GM12878 (cell line): Measurements from ENCODE around the gene GDF11.

ENCODE experiments used
- ETV6 ChIP-seq, 2 experiments: fragments of 450-650 bp in 1 of 2; IDR thresholded peaks in 1 of 2; conservative IDR thresholded peaks in 1 of 2; 2 replicates each; pipeline ENCODE4 v1.6.1; 2014; ENCODE audit warnings: antibody characterized with exemption in 1 of 2, borderline replicate concordance in 1 of 2, low read depth in 1 of 2, mild to moderate bottlenecking in 1 of 2, moderate library complexity in 1 of 2
- EZH2 ChIP-seq: IDR thresholded peaks from 2 replicates; pipeline ENCODE4 v1.6.1; 2012; ENCODE audit warnings: low read depth, mild to moderate bottlenecking, control low read depth, inconsistent platforms, low read length, borderline replicate concordance; ENCODE audit not compliant: control insufficient read depth
- MTA2 ChIP-seq: fragments of 450-650 bp; IDR thresholded peaks from 2 replicates; pipeline ENCODE4 v1.6.1; 2016; ENCODE audit warnings: low read depth, mild to moderate bottlenecking, moderate library complexity
- MXI1 ChIP-seq: fragments of 150-350 bp; IDR thresholded peaks from 2 replicates; pipeline ENCODE4 v1.6.1; 2011; ENCODE audit warnings: low read depth, mild to moderate bottlenecking, inconsistent platforms, low read length, improper control_type of control experiment
- POLR2A ChIP-seq: IDR thresholded peaks from 2 replicates; pipeline ENCODE4 v1.6.1; 2011; ENCODE audit warnings: low read depth, mild to moderate bottlenecking, low read length
- SIX5 ChIP-seq: IDR thresholded peaks from 2 replicates; pipeline ENCODE4 v1.6.1; 2011; ENCODE audit warnings: mild to moderate bottlenecking, low read depth, low read length, moderate library complexity; ENCODE audit not compliant: severe bottlenecking
- SMC3 ChIP-seq: IDR thresholded peaks from 2 replicates; pipeline ENCODE4 v1.6.1; 2011; ENCODE audit warnings: low read length, improper control_type of control experiment, borderline replicate concordance
- YY1 ChIP-seq: IDR thresholded peaks from 2 replicates; pipeline ENCODE4 v1.6.1; 2011; ENCODE audit warnings: low read depth, mild to moderate bottlenecking, low read length
- ZSCAN29 ChIP-seq: fragments of 450-650 bp; IDR thresholded peaks from 2 replicates; pipeline ENCODE4 v1.6.1; 2017; ENCODE audit warnings: mild to moderate bottlenecking, moderate library complexity
- TF ChIP-seq, protein P1 (sequence below): IDR thresholded peaks from 2 replicates; pipeline ENCODE4 v1.6.1; 2011; ENCODE audit warnings: mild to moderate bottlenecking, low read depth, low read length, moderate library complexity; ENCODE audit not compliant: insufficient replicate concordance
- TF ChIP-seq, protein P2 (sequence below), 3 experiments: IDR thresholded peaks in 2 of 3; conservative IDR thresholded peaks in 1 of 3; 2 replicates each; pipeline ENCODE4 v1.5.1; 2011; ENCODE audit warnings: low read depth in 3 of 3, low read length in 3 of 3, mild to moderate bottlenecking in 3 of 3, control low read depth in 2 of 3, moderate library complexity in 2 of 3, inconsistent platforms in 1 of 3, mixed read lengths in 1 of 3; ENCODE audit not compliant: control insufficient read depth in 2 of 3, insufficient read depth in 1 of 3; ENCODE audit errors: extremely low read depth in 1 of 3
- TF ChIP-seq, protein P3 (sequence below): IDR thresholded peaks from 2 replicates; pipeline ENCODE4 v1.6.1; 2011; ENCODE audit warnings: borderline replicate concordance, low read depth, mild to moderate bottlenecking, moderate library complexity, mixed read lengths, low read length; ENCODE audit not compliant: insufficient read depth; ENCODE audit errors: extremely low read length
- TF ChIP-seq, protein P4 (sequence below): IDR thresholded peaks from 2 replicates; pipeline ENCODE4 v1.6.1; 2011; ENCODE audit warnings: low read depth, mild to moderate bottlenecking, low read length, moderate library complexity, borderline replicate concordance; ENCODE audit errors: extremely low read depth
- TF ChIP-seq, protein P5 (sequence below): fragments of 450-650 bp; IDR thresholded peaks from 2 replicates; pipeline ENCODE4 v1.6.1; 2017; ENCODE audit warnings: mild to moderate bottlenecking

DNA sequence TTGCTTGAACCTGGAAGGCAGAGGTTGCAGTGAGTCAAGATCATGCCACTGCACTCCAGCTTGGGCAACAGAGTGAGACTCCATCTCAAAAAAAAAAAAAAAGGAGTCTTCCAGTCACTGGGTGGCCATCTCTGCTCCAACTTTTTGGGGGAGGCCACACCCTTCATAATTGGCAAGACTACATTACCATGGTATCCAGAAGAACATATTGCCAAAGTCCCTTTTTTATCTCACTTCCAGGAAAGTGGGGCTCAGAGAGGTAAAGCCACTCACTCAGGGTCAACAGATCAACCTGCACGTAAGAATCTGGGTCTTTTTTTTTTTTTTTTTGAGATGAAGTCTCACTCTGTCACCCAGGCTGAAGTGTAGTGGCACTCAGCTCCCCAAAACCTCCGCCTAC is 9.1 kb upstream of the GDF11 start:
- TF ChIP-seq SMC3 (no peak), POLR2A (no peak), SIX5 (no peak), MXI1 (no peak), EZH2 (no peak), ZSCAN29 (no peak), ETV6 (conservative IDR thresholded peaks at IDR 0.05 in 1 of 2, IDR thresholded peaks at IDR 0.05 in 1 of 2; ENCODE audit: borderline replicate concordance in 1 of 2, low read depth in 1 of 2) (no peak), YY1 (no peak), MTA2 (no peak)
- TF ChIP-seq, protein P1, sequence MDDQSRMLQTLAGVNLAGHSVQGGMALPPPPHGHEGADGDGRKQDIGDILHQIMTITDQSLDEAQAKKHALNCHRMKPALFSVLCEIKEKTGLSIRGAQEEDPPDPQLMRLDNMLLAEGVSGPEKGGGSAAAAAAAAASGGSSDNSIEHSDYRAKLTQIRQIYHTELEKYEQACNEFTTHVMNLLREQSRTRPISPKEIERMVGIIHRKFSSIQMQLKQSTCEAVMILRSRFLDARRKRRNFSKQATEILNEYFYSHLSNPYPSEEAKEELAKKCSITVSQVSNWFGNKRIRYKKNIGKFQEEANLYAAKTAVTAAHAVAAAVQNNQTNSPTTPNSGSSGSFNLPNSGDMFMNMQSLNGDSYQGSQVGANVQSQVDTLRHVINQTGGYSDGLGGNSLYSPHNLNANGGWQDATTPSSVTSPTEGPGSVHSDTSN, result no peak
- TF ChIP-seq, protein P2, sequence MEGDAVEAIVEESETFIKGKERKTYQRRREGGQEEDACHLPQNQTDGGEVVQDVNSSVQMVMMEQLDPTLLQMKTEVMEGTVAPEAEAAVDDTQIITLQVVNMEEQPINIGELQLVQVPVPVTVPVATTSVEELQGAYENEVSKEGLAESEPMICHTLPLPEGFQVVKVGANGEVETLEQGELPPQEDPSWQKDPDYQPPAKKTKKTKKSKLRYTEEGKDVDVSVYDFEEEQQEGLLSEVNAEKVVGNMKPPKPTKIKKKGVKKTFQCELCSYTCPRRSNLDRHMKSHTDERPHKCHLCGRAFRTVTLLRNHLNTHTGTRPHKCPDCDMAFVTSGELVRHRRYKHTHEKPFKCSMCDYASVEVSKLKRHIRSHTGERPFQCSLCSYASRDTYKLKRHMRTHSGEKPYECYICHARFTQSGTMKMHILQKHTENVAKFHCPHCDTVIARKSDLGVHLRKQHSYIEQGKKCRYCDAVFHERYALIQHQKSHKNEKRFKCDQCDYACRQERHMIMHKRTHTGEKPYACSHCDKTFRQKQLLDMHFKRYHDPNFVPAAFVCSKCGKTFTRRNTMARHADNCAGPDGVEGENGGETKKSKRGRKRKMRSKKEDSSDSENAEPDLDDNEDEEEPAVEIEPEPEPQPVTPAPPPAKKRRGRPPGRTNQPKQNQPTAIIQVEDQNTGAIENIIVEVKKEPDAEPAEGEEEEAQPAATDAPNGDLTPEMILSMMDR (IDR thresholded peaks at IDR 0.05 in 2 of 3, conservative IDR thresholded peaks at IDR 0.05 in 1 of 3; ENCODE audit: control insufficient read depth in 2 of 3, extremely low read depth in 1 of 3, insufficient read depth in 1 of 3, low read depth in 3 of 3, low read length in 3 of 3), result no peak
- TF ChIP-seq, protein P3, sequence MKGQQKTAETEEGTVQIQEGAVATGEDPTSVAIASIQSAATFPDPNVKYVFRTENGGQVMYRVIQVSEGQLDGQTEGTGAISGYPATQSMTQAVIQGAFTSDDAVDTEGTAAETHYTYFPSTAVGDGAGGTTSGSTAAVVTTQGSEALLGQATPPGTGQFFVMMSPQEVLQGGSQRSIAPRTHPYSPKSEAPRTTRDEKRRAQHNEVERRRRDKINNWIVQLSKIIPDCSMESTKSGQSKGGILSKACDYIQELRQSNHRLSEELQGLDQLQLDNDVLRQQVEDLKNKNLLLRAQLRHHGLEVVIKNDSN, result no peak
- TF ChIP-seq, protein P4, sequence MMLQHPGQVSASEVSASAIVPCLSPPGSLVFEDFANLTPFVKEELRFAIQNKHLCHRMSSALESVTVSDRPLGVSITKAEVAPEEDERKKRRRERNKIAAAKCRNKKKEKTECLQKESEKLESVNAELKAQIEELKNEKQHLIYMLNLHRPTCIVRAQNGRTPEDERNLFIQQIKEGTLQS, result no peak
- TF ChIP-seq, protein P5, sequence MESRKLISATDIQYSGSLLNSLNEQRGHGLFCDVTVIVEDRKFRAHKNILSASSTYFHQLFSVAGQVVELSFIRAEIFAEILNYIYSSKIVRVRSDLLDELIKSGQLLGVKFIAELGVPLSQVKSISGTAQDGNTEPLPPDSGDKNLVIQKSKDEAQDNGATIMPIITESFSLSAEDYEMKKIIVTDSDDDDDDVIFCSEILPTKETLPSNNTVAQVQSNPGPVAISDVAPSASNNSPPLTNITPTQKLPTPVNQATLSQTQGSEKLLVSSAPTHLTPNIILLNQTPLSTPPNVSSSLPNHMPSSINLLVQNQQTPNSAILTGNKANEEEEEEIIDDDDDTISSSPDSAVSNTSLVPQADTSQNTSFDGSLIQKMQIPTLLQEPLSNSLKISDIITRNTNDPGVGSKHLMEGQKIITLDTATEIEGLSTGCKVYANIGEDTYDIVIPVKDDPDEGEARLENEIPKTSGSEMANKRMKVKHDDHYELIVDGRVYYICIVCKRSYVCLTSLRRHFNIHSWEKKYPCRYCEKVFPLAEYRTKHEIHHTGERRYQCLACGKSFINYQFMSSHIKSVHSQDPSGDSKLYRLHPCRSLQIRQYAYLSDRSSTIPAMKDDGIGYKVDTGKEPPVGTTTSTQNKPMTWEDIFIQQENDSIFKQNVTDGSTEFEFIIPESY, result no peak
